Natural killer cell (primary cell): ENCODE results near the gene GJA1. TPM values are rescaled to one million over a fixed set of nuclear protein-coding genes. Genes with fewer than 3 reads are reported as not detected.

Source experiments
- ATAC-seq, 3 donors: fragments of 150-1000 bp in 2 of 3; fragments of 200-7000 bp in 1 of 3; cut with Tn5 transposase; 1 replicate in 1 of 3; 2 replicates in 2 of 3; pipeline ENCODE4 v1.10.0; 2021; ENCODE audit warnings: mild to moderate bottlenecking in 2 of 3, moderate library complexity in 2 of 3
- DNase-seq, 2 donors: peaks; one replicate each; pipeline versions ENCODE4 v3.0.0 to v3.0.0-alpha.2; 2013 to 2021; ENCODE audit warnings: mixed read lengths in 1 of 2
- H3K27ac ChIP-seq: one replicate; pipeline ENCODE4 v1.5.1; 2013; ENCODE audit warnings: mild to moderate bottlenecking, low read length
- H3K27me3 ChIP-seq: one replicate; pipeline ENCODE4 v1.6.1; 2013; ENCODE audit warnings: low read length; ENCODE audit not compliant: control insufficient read depth, insufficient read depth
- H3K36me3 ChIP-seq: one replicate; pipeline ENCODE4 v1.6.1; 2013; ENCODE audit warnings: low read length; ENCODE audit not compliant: control insufficient read depth, insufficient read depth
- H3K4me1 ChIP-seq: one replicate; pipeline ENCODE4 v1.6.1; 2013; ENCODE audit warnings: low read length; ENCODE audit not compliant: control insufficient read depth, insufficient read depth
- H3K4me3 ChIP-seq: one replicate; pipeline ENCODE4 v1.5.1; 2013; ENCODE audit warnings: low read length
- H3K9me3 ChIP-seq: one replicate; pipeline ENCODE4 v1.6.1; 2013; ENCODE audit warnings: low read length; ENCODE audit not compliant: control insufficient read depth, insufficient read depth
- H3K27ac Mint-ChIP-seq, 2 donors: one replicate each; pipeline ENCODE4 v1.8.0; 2022; ENCODE audit warnings: mild to moderate bottlenecking in 2 of 2, mixed read lengths in 2 of 2, moderate library complexity in 1 of 2
- H3K27me3 Mint-ChIP-seq, 2 donors: one replicate each; pipeline ENCODE4 v1.8.0; 2022; ENCODE audit warnings: low read depth in 2 of 2, mixed read lengths in 2 of 2
- H3K36me3 Mint-ChIP-seq: one replicate; pipeline ENCODE4 v1.8.0; 2022; ENCODE audit warnings: mixed read lengths
- H3K4me1 Mint-ChIP-seq, 2 donors: one replicate each; pipeline ENCODE4 v1.8.0; 2022; ENCODE audit warnings: mixed read lengths in 2 of 2
- H3K4me3 Mint-ChIP-seq: one replicate; pipeline ENCODE4 v1.8.0; 2022; ENCODE audit warnings: mild to moderate bottlenecking, moderate library complexity, mixed read lengths
- H3K9me3 Mint-ChIP-seq, 2 donors: one replicate each; pipeline ENCODE4 v1.8.0; 2022; ENCODE audit warnings: mixed read lengths in 2 of 2
- WGBS: methylation state at CpG from one replicate; pipeline ENCODE4 v1.1.7; 2013; ENCODE audit warnings: missing lambda C conversion rate; ENCODE audit not compliant: insufficient coverage; 5-methylcytosine and 5-hydroxymethylcytosine counted together
- intact Hi-C: fragments of 100-400 bp; cut with micrococcal nuclease; formaldehyde crosslinking; loops from one replicate; pipeline ENCODE4 v1.14.2; 2022
- total RNA-seq, 4 donors: library from RNA; stranded (reverse); fragments of 120-200 nt in 1 of 4; gene quantifications; one replicate each; pipeline versions ENCODE4 v1.2.3 to v1.2.4, GENCODE V29; 2013 to 2022
- TF ChIP-seq, protein P1 (sequence below): fragments of 200-600 bp; IDR thresholded peaks from one replicate; pipeline ENCODE4 v1.8.0; 2022; ENCODE audit warnings: antibody characterized with exemption

Gene GJA1
- total RNA-seq, 3 donors from 2014 or later (not counting 1 experiment from before 2014, with no cell fraction given) = not detected

DNA sequence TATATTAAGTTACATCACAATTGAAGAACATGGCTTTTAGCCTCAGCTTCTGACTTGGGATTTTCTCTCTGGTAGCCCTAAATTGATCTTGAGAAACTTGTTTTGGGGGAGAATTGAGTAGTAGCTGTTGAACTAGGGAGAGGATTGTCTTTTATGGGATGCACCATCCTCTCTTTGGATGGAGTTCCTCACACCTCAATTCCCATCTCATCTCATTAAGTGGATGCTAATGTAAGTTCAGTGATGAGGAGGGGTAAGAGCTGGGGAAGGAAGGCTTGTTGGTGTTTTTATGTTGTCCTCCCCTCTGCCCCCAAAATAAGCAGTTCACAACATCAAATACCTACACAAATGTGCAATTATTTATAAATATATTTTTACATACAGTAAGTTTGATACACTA is 4.0 kb downstream of the GJA1 start:
- intact Hi-C loops = no loop called here
- Histone ChIP-seq H3K4me3 (no peak overlapping the region), H3K4me1 (peaks cover 12% of the 10 kb centered on the region), H3K27me3 (peaks cover 17% of the 10 kb centered on the region), H3K9me3 (no peaks in the 10 kb centered on the region), H3K27ac (no peak overlapping the region), H3K36me3 (no peaks in the 10 kb centered on the region)
- no peak for DNase-seq
- no peak overlapping the region for H3K4me3 Mint-ChIP-seq
- peaks cover 28 to 40% of the 10 kb centered on the region in 2 donors for H3K27me3 Mint-ChIP-seq
- peaks cover 5 to 6% of the 10 kb centered on the region in 2 donors for H3K4me1 Mint-ChIP-seq
- H3K27ac Mint-ChIP-seq = no peak overlapping the region
- no peaks in the 10 kb centered on the region for H3K9me3 Mint-ChIP-seq
- H3K36me3 Mint-ChIP-seq = no peaks in the 10 kb centered on the region
- TF ChIP-seq, protein P1, sequence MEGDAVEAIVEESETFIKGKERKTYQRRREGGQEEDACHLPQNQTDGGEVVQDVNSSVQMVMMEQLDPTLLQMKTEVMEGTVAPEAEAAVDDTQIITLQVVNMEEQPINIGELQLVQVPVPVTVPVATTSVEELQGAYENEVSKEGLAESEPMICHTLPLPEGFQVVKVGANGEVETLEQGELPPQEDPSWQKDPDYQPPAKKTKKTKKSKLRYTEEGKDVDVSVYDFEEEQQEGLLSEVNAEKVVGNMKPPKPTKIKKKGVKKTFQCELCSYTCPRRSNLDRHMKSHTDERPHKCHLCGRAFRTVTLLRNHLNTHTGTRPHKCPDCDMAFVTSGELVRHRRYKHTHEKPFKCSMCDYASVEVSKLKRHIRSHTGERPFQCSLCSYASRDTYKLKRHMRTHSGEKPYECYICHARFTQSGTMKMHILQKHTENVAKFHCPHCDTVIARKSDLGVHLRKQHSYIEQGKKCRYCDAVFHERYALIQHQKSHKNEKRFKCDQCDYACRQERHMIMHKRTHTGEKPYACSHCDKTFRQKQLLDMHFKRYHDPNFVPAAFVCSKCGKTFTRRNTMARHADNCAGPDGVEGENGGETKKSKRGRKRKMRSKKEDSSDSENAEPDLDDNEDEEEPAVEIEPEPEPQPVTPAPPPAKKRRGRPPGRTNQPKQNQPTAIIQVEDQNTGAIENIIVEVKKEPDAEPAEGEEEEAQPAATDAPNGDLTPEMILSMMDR = no peak
- no peak for ATAC-seq

DNA sequence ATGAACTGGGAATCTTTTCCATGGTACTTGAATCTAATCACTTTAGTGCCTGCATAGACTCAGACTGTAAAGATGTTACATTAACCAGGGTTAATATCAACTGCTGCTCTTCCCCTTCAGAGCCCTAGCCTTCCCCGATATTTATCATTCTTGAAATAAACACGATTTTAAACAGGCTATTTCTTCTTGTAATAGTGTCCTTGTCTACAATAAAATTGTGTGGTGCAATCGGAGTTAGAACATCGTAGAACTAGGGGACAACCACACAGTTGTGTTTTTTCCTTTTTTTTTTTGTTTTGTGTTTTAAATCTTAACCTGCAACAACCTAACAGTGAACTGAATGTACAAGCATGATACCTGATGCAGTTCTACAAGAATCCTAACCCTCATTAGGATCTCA is 4.5 kb downstream of the GJA1 start:
- Histone ChIP-seq H3K27me3 (peaks cover 17% of the 10 kb centered on the region), H3K9me3 (no peaks in the 10 kb centered on the region), H3K4me1 (peaks cover 12% of the 10 kb centered on the region), H3K36me3 (no peaks in the 10 kb centered on the region), H3K4me3 (no peak overlapping the region), H3K27ac (no peak overlapping the region)
- Mint-ChIP-seq H3K9me3 (no peaks in the 10 kb centered on the region), H3K27ac (no peak overlapping the region), H3K4me3 (no peak overlapping the region), H3K36me3 (no peaks in the 10 kb centered on the region), H3K27me3 (peaks cover 26 to 40% of the 10 kb centered on the region in 2 donors), H3K4me1 (peaks cover 5 to 6% of the 10 kb centered on the region in 2 donors)
- TF ChIP-seq, protein P1 = no peak
- ATAC-seq = no peak
- intact Hi-C loops = no loop called here
- WGBS = 77% methylated on average over 4 of the region's 4 CpGs
- DNase-seq = no peak

DNA sequence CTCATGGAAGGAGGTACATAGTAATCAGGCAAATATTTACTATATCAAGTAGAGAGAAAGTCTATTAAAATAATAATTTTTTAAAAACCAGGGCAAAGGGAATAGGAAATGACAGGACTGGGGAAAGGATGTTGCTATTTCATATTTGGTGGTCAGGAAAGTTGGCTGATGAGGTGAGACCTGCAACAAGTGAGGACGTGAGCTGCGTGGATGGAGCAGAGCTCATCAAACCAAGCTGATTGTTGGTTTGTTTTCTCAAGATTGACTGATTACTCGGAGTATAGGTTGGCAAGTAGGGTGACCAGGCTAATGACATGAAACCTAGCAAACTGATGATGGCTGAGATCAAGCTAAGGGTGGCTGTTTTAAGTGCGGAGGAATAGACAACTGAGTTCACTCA is 6.0 kb downstream of the GJA1 start:
- intact Hi-C loops = no loop called here
- Histone ChIP-seq H3K4me1 (peaks cover 12% of the 10 kb centered on the region), H3K27ac (no peak overlapping the region), H3K4me3 (no peak overlapping the region), H3K36me3 (no peaks in the 10 kb centered on the region), H3K9me3 (no peaks in the 10 kb centered on the region), H3K27me3 (peaks cover 13% of the 10 kb centered on the region)
- ATAC-seq = no peak
- no peak overlapping the region for H3K4me3 Mint-ChIP-seq
- TF ChIP-seq, protein P1 = no peak
- H3K27me3 Mint-ChIP-seq = peaks cover 18 to 35% of the 10 kb centered on the region in 2 donors
- peaks cover 5 to 6% of the 10 kb centered on the region in 2 donors for H3K4me1 Mint-ChIP-seq
- DNase-seq = no peak
- no peaks in the 10 kb centered on the region for H3K9me3 Mint-ChIP-seq
- H3K27ac Mint-ChIP-seq = no peak overlapping the region
- no peaks in the 10 kb centered on the region for H3K36me3 Mint-ChIP-seq
- WGBS = 76% methylated on average over 4 of the region's 4 CpGs

DNA sequence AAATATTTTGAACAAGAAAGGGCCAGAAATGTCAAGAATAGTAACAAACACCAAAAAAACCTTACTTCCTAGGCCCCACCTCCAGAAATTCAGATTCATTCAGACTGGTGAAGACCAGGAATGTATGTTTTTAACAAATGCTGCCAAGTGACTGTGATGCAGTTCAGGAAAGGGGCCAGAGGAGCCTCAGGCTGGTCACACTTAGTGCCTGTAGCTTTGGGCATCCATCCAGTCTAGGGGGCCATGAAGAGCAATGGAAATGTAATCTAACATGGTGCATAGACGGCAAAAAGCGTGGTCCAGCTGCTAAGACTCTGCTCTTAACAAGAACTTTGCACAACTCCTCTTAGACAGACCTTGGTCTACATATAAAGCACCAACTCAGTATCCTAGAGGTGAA is 7.1 kb downstream of the GJA1 start:
- H3K27me3 ChIP-seq = peaks cover 6% of the 10 kb centered on the region
- TF ChIP-seq, protein P1 = no peak
- intact Hi-C loops = no loop called here
- H3K9me3 Mint-ChIP-seq = no peaks in the 10 kb centered on the region
- H3K4me3 Mint-ChIP-seq = no peak overlapping the region
- H3K9me3 ChIP-seq = no peaks in the 10 kb centered on the region
- WGBS = no CpG with 5 or more reads among the region's 2 CpGs
- H3K4me1 Mint-ChIP-seq = peaks cover 3% of the 10 kb centered on the region in 2 donors
- no peak for DNase-seq
- peaks cover 13 to 24% of the 10 kb centered on the region in 2 donors for H3K27me3 Mint-ChIP-seq
- ATAC-seq = no peak
- H3K27ac ChIP-seq = no peak overlapping the region
- no peaks in the 10 kb centered on the region for H3K36me3 ChIP-seq
- H3K4me3 ChIP-seq = no peak overlapping the region
- peaks cover 2% of the 10 kb centered on the region for H3K4me1 ChIP-seq
- no peaks in the 10 kb centered on the region for H3K36me3 Mint-ChIP-seq
- no peak overlapping the region for H3K27ac Mint-ChIP-seq
